Fibroblast of skin of scalp (primary cell): ENCODE measurements around the gene ANKRD27.
A peak's percentile ranks its signal among the peaks of the same experiment; 100 is the strongest.
"Not testable (repeated sequence)": the region's sequence is repeated elsewhere in the genome, so short reads cannot be mapped to it uniquely, and the experiment has no call there.

Source experiments
- DNase-seq: peaks from one replicate; pipeline ENCODE4 v3.0.0-alpha.2; 2013

ANKRD27 gene

DNA sequence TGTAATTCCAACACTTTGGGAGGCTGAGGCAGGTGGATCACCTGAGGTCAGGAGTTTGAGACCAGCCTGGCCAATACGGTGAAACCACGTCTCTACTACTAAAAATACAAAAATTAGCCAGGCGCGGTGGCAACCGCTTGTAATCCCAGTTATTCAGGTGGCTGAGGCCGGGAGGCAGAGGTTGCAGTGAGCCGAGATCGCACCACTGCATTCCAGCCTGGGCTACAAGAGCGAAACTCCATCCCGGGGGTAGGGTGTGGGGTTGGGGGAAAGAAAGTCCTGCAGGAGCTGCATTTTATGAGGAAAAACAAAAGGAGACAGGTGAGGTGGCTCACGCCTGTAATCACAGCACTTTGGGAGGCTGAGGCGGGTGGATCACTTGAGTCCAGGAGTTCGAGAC, 22.6 kb downstream of the ANKRD27 start:
- DNase-seq = not testable (repeated sequence)

DNA sequence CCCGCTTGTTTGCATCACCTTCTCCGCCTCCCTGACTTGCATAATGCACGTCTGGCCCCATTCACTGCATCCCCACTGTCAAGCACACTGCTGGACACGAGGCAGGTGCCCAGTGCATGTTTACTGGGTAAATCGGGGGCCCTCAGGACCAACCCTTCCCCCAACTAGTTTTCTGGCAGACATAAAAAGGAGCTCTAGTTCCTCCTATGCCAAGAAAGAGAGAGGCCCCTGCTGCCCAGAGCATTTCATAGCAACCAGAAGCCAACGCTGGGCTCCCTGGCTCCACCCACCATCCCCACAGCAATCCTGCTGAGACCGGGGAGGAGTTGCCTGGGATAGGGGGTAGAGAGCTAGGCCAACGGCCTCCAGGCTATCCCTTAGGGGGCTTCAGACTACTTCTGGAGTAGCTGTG, 23.2 kb downstream of the ANKRD27 start:
- peak; percentile 19 for DNase-seq

DNA sequence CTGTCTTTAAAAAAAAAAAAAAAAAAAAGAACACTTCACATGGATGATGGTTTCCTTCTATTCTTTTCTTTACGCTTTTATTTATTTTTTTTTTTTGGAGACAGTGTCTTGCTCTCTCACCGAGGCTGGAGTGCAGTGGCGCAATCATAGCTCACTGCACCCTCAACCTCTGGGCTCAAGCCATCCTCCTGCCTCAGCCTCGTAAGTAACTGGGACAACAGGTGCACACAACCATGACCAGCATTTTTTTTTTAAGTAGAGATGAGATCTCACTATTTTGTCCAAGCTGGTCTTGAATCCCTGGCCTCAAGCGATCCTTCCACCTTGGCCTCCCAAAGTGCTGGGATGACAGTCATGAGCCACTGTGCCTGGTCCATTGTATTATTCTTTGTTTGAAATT, 24.3 kb downstream of the ANKRD27 start:
- no peak for DNase-seq

DNA sequence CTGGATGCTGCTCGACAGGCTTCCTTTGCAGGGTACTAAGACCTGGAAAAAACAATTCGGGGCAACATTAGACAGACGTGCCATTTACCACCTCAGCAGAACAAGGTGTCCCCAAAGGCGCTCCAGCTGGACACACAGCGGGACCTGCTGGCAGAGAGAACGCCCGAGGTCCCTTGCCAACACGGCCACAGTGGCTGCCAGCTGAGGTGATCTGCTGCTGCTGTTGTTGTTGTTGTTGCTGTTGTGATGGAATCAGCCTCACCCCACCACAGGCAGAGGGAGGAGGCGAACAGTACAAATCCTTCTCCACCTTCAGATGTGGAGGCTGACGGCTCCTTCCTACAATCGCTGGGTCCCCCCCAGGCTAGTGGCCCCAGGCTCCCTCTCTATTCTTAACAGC, 25.2 kb downstream of the ANKRD27 start:
- no peak for DNase-seq

DNA sequence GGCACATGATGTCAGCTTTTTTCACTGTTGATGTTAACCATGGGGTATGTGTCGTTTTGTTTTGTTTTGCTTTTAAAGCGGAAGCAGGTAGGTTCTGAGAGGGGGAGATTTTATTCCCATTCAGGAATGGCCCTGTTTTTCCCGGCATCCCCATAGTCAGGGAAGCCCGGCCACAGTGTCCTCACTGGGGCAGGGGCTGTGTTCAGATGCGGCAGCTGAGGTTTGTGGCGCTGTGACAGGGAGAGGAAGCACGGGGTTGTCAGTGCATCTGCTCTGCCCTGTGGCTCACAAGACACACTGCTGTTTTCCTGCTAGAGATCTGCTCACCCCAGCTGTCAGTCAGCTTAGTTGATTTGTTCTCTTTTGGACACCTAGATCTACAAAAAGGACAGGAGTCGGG, 27.6 kb downstream of the ANKRD27 start:
- no peak for DNase-seq

DNA sequence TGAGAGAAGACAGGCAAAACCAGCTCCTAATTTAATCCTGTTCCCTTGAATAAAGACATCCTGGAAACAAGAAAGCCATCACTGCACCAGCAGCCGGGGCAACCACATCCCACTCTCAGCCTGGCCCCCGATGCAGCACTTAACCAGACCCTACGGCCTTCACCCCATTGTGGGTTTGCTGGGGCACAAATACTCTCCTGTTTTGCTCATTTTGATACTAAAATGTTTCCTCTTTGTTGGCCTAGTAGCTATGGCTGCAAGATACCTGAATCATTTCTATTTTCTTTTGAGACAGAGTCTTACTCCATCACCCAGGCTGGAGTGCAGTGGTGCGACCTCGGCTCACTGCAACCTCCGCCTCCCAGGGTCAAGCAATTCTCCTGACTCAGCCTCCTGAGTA, 28.4 kb downstream of the ANKRD27 start:
- no peak for DNase-seq

GRCh38 chr19:32642771-32643170, 32.2 kb downstream of the ANKRD27 start:
- no peak for DNase-seq

GRCh38 chr19:32638625-32639024, 36.4 kb downstream of the ANKRD27 start:
- no peak for DNase-seq

DNA sequence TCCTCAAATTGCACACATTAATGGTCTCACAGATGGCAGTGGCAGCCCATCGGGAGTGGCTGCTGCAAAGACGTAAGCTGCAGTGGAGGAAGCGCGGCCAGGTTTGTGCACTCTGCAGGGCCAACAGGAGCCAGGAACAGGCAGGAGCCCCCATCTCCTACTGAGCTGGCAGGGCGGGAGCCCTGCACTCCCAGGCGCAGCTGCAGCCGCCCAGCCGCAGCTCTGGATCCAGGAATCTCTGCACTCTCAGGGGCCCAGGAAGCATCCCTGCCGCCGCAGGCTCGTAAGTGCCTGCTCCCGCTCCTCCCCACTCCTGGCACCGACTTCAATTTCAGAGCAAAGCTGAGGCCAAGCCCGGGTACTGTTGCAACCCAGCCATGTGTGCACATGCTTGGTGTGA, 37.5 kb downstream of the ANKRD27 start:
- no peak for DNase-seq

- DNase-seq = no peak
Observed at GRCh38 chr19:32631381-32631780, 43.6 kb downstream of the ANKRD27 start.

- DNase-seq = no peak
Observed at GRCh38 chr19:32630338-32630737, 44.6 kb downstream of the ANKRD27 start.

GRCh38 chr19:32627714-32628270, 47.2 kb downstream of the ANKRD27 start:
- no peak for DNase-seq

GRCh38 chr19:32626969-32627368, 48.0 kb downstream of the ANKRD27 start:
- no peak for DNase-seq

- DNase-seq = no peak
Observed at GRCh38 chr19:32624410-32624809, 50.6 kb downstream of the ANKRD27 start.

DNA sequence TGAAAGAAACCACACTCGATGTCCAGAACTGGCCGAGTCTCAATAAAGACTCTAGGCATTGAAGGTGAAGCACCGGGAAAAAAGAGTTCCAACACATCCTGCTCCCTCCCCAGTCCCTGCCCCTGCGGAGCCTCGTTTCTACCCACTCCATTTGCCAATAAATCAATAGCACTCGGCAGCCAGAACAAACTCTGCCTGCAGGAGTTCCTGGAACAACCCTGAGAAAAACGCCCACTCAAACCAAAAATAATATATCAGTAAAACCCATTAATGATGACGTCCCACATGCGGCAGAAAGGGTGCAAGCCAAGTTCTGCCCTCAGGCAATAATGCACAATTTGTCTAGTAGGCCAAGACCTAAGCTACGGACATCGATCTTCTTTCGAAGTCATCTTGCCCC, 53.0 kb downstream of the ANKRD27 start:
- no peak for DNase-seq

- no peak for DNase-seq
Observed at GRCh38 chr19:32619051-32619685, 55.8 kb downstream of the ANKRD27 start.

- no peak for DNase-seq
Observed at GRCh38 chr19:32615569-32615968, 59.4 kb downstream of the ANKRD27 start.

DNA sequence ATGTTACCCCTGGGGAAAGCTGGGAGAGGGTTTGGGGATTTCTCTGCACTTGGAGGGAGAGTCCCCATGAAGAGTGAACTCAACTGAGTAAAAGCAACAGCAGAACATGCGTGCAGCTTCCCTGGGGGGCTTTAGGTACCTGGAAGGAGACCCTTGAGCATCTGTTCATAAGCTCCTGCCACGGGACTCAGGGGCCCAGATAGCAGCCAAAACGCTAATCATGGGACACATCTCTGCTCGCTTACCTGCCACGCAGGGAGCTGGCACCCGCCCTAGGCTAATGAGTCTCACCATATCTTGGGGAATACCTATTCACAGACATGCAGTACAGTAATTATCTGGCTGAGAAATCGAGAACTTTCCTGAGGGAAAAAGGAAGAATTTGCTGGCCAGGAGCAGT, 60.1 kb downstream of the ANKRD27 start:
- DNase-seq = no peak

- DNase-seq = no peak
Observed at GRCh38 chr19:32613008-32613407, 62.0 kb downstream of the ANKRD27 start.

GRCh38 chr19:32611161-32611560, 63.8 kb downstream of the ANKRD27 start:
- no peak for DNase-seq

GRCh38 chr19:32607479-32607878, 67.5 kb downstream of the ANKRD27 start:
- no peak for DNase-seq

DNA sequence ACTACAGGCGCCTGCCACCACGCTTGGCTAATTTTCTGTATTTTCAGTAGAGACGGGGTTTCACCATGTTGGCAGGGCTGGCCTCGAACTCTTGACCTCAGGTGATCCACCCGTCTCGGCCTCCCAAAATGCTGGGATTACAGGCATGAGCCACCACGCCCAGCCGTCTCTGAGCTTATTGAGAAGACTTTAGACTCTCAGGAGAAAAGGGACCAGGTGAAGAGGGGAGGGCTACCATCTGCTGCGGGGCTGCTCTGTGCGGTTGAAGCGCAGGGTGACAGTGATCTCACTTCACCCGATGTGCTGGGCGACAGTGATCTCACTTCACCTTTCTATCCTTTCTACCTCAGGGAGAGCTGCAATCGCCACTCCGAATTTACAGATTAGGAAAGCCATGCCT, 68.7 kb downstream of the ANKRD27 start:
- no peak for DNase-seq

GRCh38 chr19:32605544-32605943, 69.4 kb downstream of the ANKRD27 start:
- no peak for DNase-seq

DNA sequence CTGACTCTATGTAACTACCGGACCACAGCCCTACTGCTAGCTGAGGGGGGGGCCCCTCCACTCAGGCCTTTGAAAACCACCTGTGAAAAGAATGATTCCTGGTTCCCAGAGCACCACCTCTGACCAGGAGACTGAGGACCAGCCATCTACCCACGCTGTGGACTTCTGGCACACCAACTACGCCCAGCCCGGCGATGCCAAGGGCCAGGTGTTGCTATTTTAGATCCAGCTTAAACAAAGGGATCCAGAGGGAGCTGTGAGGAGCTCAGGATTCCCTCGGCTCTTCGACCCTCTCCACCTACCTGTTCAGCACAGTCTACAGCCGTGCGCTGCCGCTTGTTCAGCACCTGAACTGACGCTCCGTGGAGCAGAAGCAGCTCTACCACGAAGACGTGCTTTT, 71.0 kb downstream of the ANKRD27 start:
- DNase-seq = no peak

GRCh38 chr19:32599736-32600157, 75.2 kb downstream of the ANKRD27 start:
- peak; percentile 58 for DNase-seq
